GM23248 (cell line): ENCODE data around the gene HAND1. TPM values are rescaled to one million over a fixed set of nuclear protein-coding genes. Genes with fewer than 3 reads are reported as not detected.

Experiments used
- DNase-seq: peaks from one replicate; pipeline ENCODE4 v3.0.0-alpha.2; 2015
- H2AFZ ChIP-seq: fragments of 200-600 bp; sonication (generic); 2 replicates; pipeline ENCODE4 v1.6.1; 2016; ENCODE audit warnings: antibody characterized with exemption
- H3F3A ChIP-seq: fragments of 200-600 bp; sonication (generic); 2 replicates; pipeline ENCODE4 v1.6.1; 2016; ENCODE audit warnings: mild to moderate bottlenecking, antibody characterized with exemption, mixed run types; ENCODE audit not compliant: insufficient read depth
- H3K27ac ChIP-seq: fragments of 200-600 bp; sonication (generic); 2 replicates; pipeline ENCODE4 v1.5.1; 2016; ENCODE audit warnings: mild to moderate bottlenecking
- H3K27me3 ChIP-seq: fragments of 200-600 bp; sonication (generic); replicated peaks from 2 replicates; pipeline ENCODE4 v1.6.1; 2016; ENCODE audit warnings: mild to moderate bottlenecking; ENCODE audit not compliant: insufficient read depth
- H3K36me3 ChIP-seq: fragments of 200-600 bp; sonication (generic); 2 replicates; pipeline ENCODE4 v1.6.1; 2016; ENCODE audit warnings: low read depth, mild to moderate bottlenecking
- H3K4me1 ChIP-seq: fragments of 200-600 bp; sonication (generic); 2 replicates; pipeline ENCODE4 v1.6.1; 2016; ENCODE audit warnings: mild to moderate bottlenecking; ENCODE audit not compliant: insufficient read depth
- H3K4me2 ChIP-seq: fragments of 200-600 bp; sonication (generic); one replicate; pipeline ENCODE4 v1.6.1; 2016; ENCODE audit warnings: mild to moderate bottlenecking; ENCODE audit not compliant: unreplicated experiment
- H3K4me3 ChIP-seq: fragments of 200-600 bp; sonication (generic); 2 replicates; pipeline ENCODE4 v1.5.1; 2016; ENCODE audit warnings: mild to moderate bottlenecking
- H3K79me2 ChIP-seq: fragments of 200-600 bp; sonication (generic); 2 replicates; pipeline ENCODE4 v1.6.1; 2016; ENCODE audit warnings: mild to moderate bottlenecking; ENCODE audit not compliant: insufficient read depth
- H3K9ac ChIP-seq: fragments of 200-600 bp; sonication (generic); 2 replicates; pipeline ENCODE4 v1.6.1; 2016; ENCODE audit warnings: mild to moderate bottlenecking
- H3K9me2 ChIP-seq: fragments of 200-600 bp; sonication (generic); 2 replicates; pipeline ENCODE4 v1.6.1; 2016; ENCODE audit warnings: mixed run types, mild to moderate bottlenecking, moderate library complexity; ENCODE audit not compliant: insufficient read depth
- H3K9me3 ChIP-seq: fragments of 200-600 bp; sonication (generic); one replicate; pipeline ENCODE4 v1.6.1; 2017; ENCODE audit warnings: low read depth
- H4K20me1 ChIP-seq: fragments of 200-600 bp; sonication (generic); 2 replicates; pipeline ENCODE4 v1.6.0; 2016; ENCODE audit not compliant: insufficient read depth
- EZH2 ChIP-seq: fragments of 200-600 bp; sonication (generic); IDR thresholded peaks from 2 replicates; pipeline ENCODE4 v1.6.1; 2018; ENCODE audit warnings: antibody characterized with exemption, mild to moderate bottlenecking; ENCODE audit not compliant: insufficient read depth, poor library complexity, severe bottlenecking
- EZH2phosphoT487 ChIP-seq: fragments of 200-600 bp; sonication (generic); IDR thresholded peaks from 2 replicates; pipeline ENCODE4 v1.6.1; 2018; ENCODE audit warnings: antibody characterized with exemption, moderate library complexity, mild to moderate bottlenecking, low read depth; ENCODE audit not compliant: insufficient read depth
- WGBS, 2 experiments: methylation state at CpG; one replicate each; pipeline ENCODE4 v1.1.6; 2015 to 2017; ENCODE audit warnings: low lambda C conversion rate in 2 of 2, low coverage in 1 of 2; ENCODE audit errors: missing lambda C conversion rate in 2 of 2; 5-methylcytosine and 5-hydroxymethylcytosine counted together
- in situ Hi-C: fragments of 300-500 bp; cut with MboI; formaldehyde crosslinking; loops from 2 replicates; pipeline ENCODE4 v1.15.0; 2020
- polyA plus RNA-seq: library from polyadenylated mRNA; unstranded; fragments of >200 nt; fragmentation: Nextera tagmentation; extraction: Ambion mirVana; gene quantifications from 2 replicates; pipeline ENCODE4 v1.2.1, GENCODE V29; 2016
- total RNA-seq: library from RNA; depleted of rRNA; stranded (reverse); fragments of >200 nt; shearing (Covaris generic); gene quantifications from 2 replicates; pipeline ENCODE4 v1.2.3, GENCODE V29; 2014

HAND1 gene
- total and polyA plus RNA-seq, 2 experiments from 2014 or later, result not detected

- no peak for DNase-seq
- H3K36me3 ChIP-seq, result no peaks in the 10 kb centered on the region
- H3K4me2 ChIP-seq, result no peak overlapping the region
- no peaks in the 10 kb centered on the region for H3K9me3 ChIP-seq
- in situ Hi-C loops, result loop anchor here (5.0 to 25.0 kb wide), 2 partner anchors 141 to 346 kb away; no protein-coding TSS in a partner anchor
- H3K79me2 ChIP-seq, result no peaks in the 10 kb centered on the region
- TF ChIP-seq EZH2phosphoT487 (no peak), EZH2 (no peak)
- H3K4me3 ChIP-seq, result no peak overlapping the region
- no peaks in the 10 kb centered on the region for H4K20me1 ChIP-seq
- no peak overlapping the region for H3K9ac ChIP-seq
- H3K27ac ChIP-seq, result no peak overlapping the region
- H3F3A ChIP-seq, result 0 out of 2 replicates have a peak, but pooled peaks cover 4% of the 10 kb centered on the region
- peaks cover 15% of the 10 kb centered on the region for H3K27me3 ChIP-seq
- no peaks in the 10 kb centered on the region for H3K9me2 ChIP-seq
- H2AFZ ChIP-seq, result no peak overlapping the region
- H3K4me1 ChIP-seq, result no peaks in the 10 kb centered on the region
- 59 to 62% methylated on average over 5 of the region's 5 CpGs for WGBS, 2 experiments
These were observed 11.9 kb downstream of the HAND1 start for GRCh38 chr5:154466147-154466546.

- H3K9ac ChIP-seq, result no peak overlapping the region
- no peak overlapping the region for H3K27ac ChIP-seq
- H3K36me3 ChIP-seq, result no peaks in the 10 kb centered on the region
- no peaks in the 10 kb centered on the region for H3F3A ChIP-seq
- H3K4me3 ChIP-seq, result no peak overlapping the region
- H3K9me3 ChIP-seq, result no peaks in the 10 kb centered on the region
- no peaks in the 10 kb centered on the region for H3K9me2 ChIP-seq
- H3K4me1 ChIP-seq, result no peaks in the 10 kb centered on the region
- 32 to 33% methylated on average over 6 of the region's 6 CpGs for WGBS, 2 experiments
- no peak overlapping the region for H3K4me2 ChIP-seq
- DNase-seq, result peak; percentile 79
- in situ Hi-C loops, result loop anchor here (5.0 to 25.0 kb wide), 2 partner anchors 142 to 347 kb away; no protein-coding TSS in a partner anchor
- peaks cover 5% of the 10 kb centered on the region; the same call in 1 of the 2 replicates for H3K27me3 ChIP-seq
- no peaks in the 10 kb centered on the region for H4K20me1 ChIP-seq
- TF ChIP-seq EZH2phosphoT487, result no peak
- TF ChIP-seq EZH2, result no peak
- H2AFZ ChIP-seq, result no peak overlapping the region
- H3K79me2 ChIP-seq, result no peaks in the 10 kb centered on the region
These were observed 12.9 kb downstream of the HAND1 start for GRCh38 chr5:154465169-154465568.

GRCh38 chr5:154464438-154464837, 13.6 kb downstream of the HAND1 start:
- in situ Hi-C loops, result loop anchor here (25.0 kb wide), 1 partner anchor 348 kb away; no protein-coding TSS in a partner anchor
- no peaks in the 10 kb centered on the region for H3K79me2 ChIP-seq
- H3K9ac ChIP-seq, result no peak overlapping the region
- no peak overlapping the region for H3K4me2 ChIP-seq
- H3K27ac ChIP-seq, result no peak overlapping the region
- no peaks in the 10 kb centered on the region for H3K27me3 ChIP-seq
- no peaks in the 10 kb centered on the region for H3K9me2 ChIP-seq
- H4K20me1 ChIP-seq, result no peaks in the 10 kb centered on the region
- H3F3A ChIP-seq, result no peaks in the 10 kb centered on the region
- WGBS, 2 experiments, result 62 to 74% methylated on average over 1 of the region's 1 CpG
- no peak overlapping the region for H2AFZ ChIP-seq
- DNase-seq, result no peak
- H3K9me3 ChIP-seq, result no peaks in the 10 kb centered on the region
- H3K4me1 ChIP-seq, result no peaks in the 10 kb centered on the region
- no peaks in the 10 kb centered on the region for H3K36me3 ChIP-seq
- no peak overlapping the region for H3K4me3 ChIP-seq
- TF ChIP-seq EZH2 (no peak), EZH2phosphoT487 (no peak)

DNA sequence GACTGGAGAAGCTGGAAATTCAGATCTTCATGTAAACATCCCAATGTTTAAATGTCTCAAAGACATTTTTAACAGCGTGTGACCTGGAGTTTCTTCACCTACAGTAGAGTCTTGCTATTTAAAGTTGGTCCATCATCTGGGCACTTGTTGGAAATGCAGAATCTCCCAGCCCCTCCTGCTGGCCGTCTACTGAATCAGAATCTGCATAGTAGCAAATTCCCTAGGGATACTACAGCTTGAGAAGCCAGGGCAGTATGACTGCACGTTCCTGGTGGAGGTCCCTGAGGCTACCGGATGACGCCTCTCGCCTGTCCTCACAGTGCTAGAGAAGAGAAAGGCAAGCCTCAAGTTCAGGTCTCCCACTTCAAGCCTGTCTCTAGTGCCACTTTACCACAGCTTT, 16.5 kb downstream of the HAND1 start:
- H3K9me2 ChIP-seq, result no peaks in the 10 kb centered on the region
- H4K20me1 ChIP-seq, result 0 out of 2 replicates have a peak, but pooled peaks cover 2% of the 10 kb centered on the region
- H3K27me3 ChIP-seq, result no peaks in the 10 kb centered on the region
- no peak overlapping the region for H2AFZ ChIP-seq
- in situ Hi-C loops, result loop anchor here (25.0 kb wide), 1 partner anchor 351 kb away; no protein-coding TSS in a partner anchor
- H3K79me2 ChIP-seq, result no peaks in the 10 kb centered on the region
- no peak overlapping the region for H3K4me2 ChIP-seq
- H3K36me3 ChIP-seq, result peaks cover 8% of the 10 kb centered on the region; the same call in 1 of the 2 replicates
- no peaks in the 10 kb centered on the region for H3K9me3 ChIP-seq
- no peak for TF ChIP-seq EZH2phosphoT487
- no peak for TF ChIP-seq EZH2
- 73 to 74% methylated on average over 6 of the region's 6 CpGs for WGBS, 2 experiments
- H3K4me3 ChIP-seq, result no peak overlapping the region
- H3K4me1 ChIP-seq, result no peaks in the 10 kb centered on the region
- no peak overlapping the region for H3K27ac ChIP-seq
- no peaks in the 10 kb centered on the region for H3F3A ChIP-seq
- no peak overlapping the region for H3K9ac ChIP-seq
- DNase-seq, result peak; percentile 70

DNA sequence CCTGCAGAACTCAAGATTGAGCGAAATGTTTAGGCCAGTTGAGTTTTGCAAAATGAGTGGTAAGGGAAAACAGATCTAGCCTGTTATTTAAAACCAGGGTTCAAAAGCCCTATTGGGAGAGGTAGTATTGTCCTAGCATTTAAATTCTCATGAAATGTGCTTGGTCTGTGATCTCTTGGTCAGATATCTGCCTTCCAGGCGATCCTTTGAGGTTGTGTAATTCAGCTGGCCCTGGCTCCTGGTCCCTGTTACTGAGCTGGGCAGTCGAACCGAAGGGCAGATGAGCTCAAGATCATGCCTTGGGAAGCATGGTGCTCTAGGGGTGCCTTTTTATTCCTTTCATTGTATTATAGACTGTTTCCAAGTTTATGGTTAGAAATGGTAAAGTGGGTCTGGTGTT, 17.9 kb downstream of the HAND1 start:
- 91 to 100% methylated on average over 4 of the region's 4 CpGs for WGBS, 2 experiments
- Histone ChIP-seq H3K4me3 (no peak overlapping the region), H2AFZ (no peak overlapping the region), H3K9me3 (no peaks in the 10 kb centered on the region), H3K4me1 (no peaks in the 10 kb centered on the region), H3K36me3 (peaks cover 17% of the 10 kb centered on the region; the same call in 1 of the 2 replicates), H3K9ac (no peak overlapping the region), H3K9me2 (no peaks in the 10 kb centered on the region), H3K79me2 (no peaks in the 10 kb centered on the region), H3K4me2 (no peak overlapping the region), H3K27me3 (no peaks in the 10 kb centered on the region), H3K27ac (no peak overlapping the region), H4K20me1 (0 out of 2 replicates have a peak, but pooled peaks cover 2% of the 10 kb centered on the region), H3F3A (no peaks in the 10 kb centered on the region)
- TF ChIP-seq EZH2phosphoT487 (no peak), EZH2 (no peak)
- in situ Hi-C loops, result loop anchor here (25.0 kb wide), 1 partner anchor 352 kb away; no protein-coding TSS in a partner anchor
- no peak for DNase-seq
